GM23338 (cell line): ENCODE measurements around the gene CACHD1. TPM values are rescaled to one million over a fixed set of nuclear protein-coding genes. Genes with fewer than 3 reads are reported as not detected.
A peak's percentile ranks its signal among the peaks of the same experiment; 100 is the strongest.

ENCODE experiments used
- ATAC-seq: fragments of 200-7000 bp; cut with Tn5 transposase; 3 replicates; pipeline ENCODE4 v1.9.1; 2020
- DNase-seq: peaks from one replicate; pipeline ENCODE4 v3.0.0-alpha.2; 2015; ENCODE audit warnings: low spot score
- H2AFZ ChIP-seq: fragments of 200-600 bp; sonication (generic); 2 replicates; pipeline ENCODE4 v1.8.0; 2016; ENCODE audit warnings: antibody characterized with exemption, mild to moderate bottlenecking, moderate library complexity
- H3F3A ChIP-seq: fragments of 200-600 bp; sonication (generic); replicated peaks from 2 replicates; pipeline ENCODE4 v1.8.0; 2017; ENCODE audit warnings: antibody characterized with exemption, mixed run types, low read depth
- H3K27ac ChIP-seq: fragments of 200-600 bp; sonication (generic); 2 replicates; pipeline ENCODE4 v1.6.1; 2016; ENCODE audit warnings: low read depth
- H3K27me3 ChIP-seq: fragments of 200-600 bp; sonication (generic); 2 replicates; pipeline ENCODE4 v1.8.0; 2016; ENCODE audit warnings: mild to moderate bottlenecking, mixed run types, moderate library complexity; ENCODE audit not compliant: insufficient read depth
- H3K36me3 ChIP-seq: fragments of 200-600 bp; sonication (generic); 2 replicates; pipeline ENCODE4 v1.8.0; 2016; ENCODE audit warnings: mild to moderate bottlenecking; ENCODE audit not compliant: insufficient read depth
- H3K4me1 ChIP-seq: fragments of 200-600 bp; sonication (generic); 2 replicates; pipeline ENCODE4 v1.8.0; 2016; ENCODE audit warnings: mild to moderate bottlenecking, moderate library complexity; ENCODE audit not compliant: insufficient read depth
- H3K4me2 ChIP-seq: fragments of 200-600 bp; sonication (generic); 2 replicates; pipeline ENCODE4 v1.7.1; 2017; ENCODE audit warnings: mixed run types
- H3K4me3 ChIP-seq: fragments of 200-600 bp; sonication (generic); 2 replicates; pipeline ENCODE4 v1.6.1; 2016; ENCODE audit warnings: mixed run types
- H3K79me2 ChIP-seq: fragments of 200-600 bp; sonication (generic); replicated peaks from 2 replicates; pipeline ENCODE4 v1.8.0; 2017; ENCODE audit warnings: mild to moderate bottlenecking; ENCODE audit not compliant: insufficient read depth
- H3K9me2 ChIP-seq: fragments of 200-600 bp; sonication (generic); 2 replicates; pipeline ENCODE4 v1.8.0; 2017; ENCODE audit not compliant: insufficient read depth
- H4K20me1 ChIP-seq: fragments of 200-600 bp; sonication (generic); replicated peaks from 2 replicates; pipeline ENCODE4 v1.8.0; 2017; ENCODE audit warnings: mild to moderate bottlenecking; ENCODE audit not compliant: insufficient read depth
- H3K27ac Mint-ChIP-seq: 2 replicates; pipeline ENCODE4 v1.8.0; 2020; ENCODE audit warnings: inconsistent platforms, mild to moderate bottlenecking, moderate library complexity, mixed read lengths
- H3K27me3 Mint-ChIP-seq: 3 replicates; pipeline ENCODE4 v1.8.0; 2022; ENCODE audit warnings: low read depth, mild to moderate bottlenecking, moderate library complexity, mixed read lengths, inconsistent platforms; ENCODE audit not compliant: insufficient read depth, poor library complexity
- H3K36me3 Mint-ChIP-seq: 3 replicates; pipeline ENCODE4 v1.8.0; 2021; ENCODE audit warnings: low read depth, mild to moderate bottlenecking, inconsistent platforms, moderate library complexity, mixed read lengths
- H3K4me1 Mint-ChIP-seq: 3 replicates; pipeline ENCODE4 v1.8.0; 2020; ENCODE audit warnings: mild to moderate bottlenecking, inconsistent platforms, mixed read lengths
- H3K4me3 Mint-ChIP-seq: 3 replicates; pipeline ENCODE4 v1.8.0; 2021; ENCODE audit warnings: moderate library complexity, mild to moderate bottlenecking, inconsistent platforms, mixed read lengths
- H3K9me3 Mint-ChIP-seq: 3 replicates; pipeline ENCODE4 v1.8.0; 2020; ENCODE audit warnings: moderate library complexity, mild to moderate bottlenecking, inconsistent platforms, mixed read lengths
- CREB1 ChIP-seq: fragments of 250-450 bp; sonication (Bioruptor Pico); IDR thresholded peaks from 2 replicates; pipeline ENCODE4 v1.5.0; 2020; ENCODE audit warnings: low read depth, mild to moderate bottlenecking, moderate library complexity
- EZH2phosphoT487 ChIP-seq: fragments of 200-600 bp; sonication (generic); IDR thresholded peaks from one replicate; pipeline ENCODE4 v1.8.1; 2018; ENCODE audit warnings: antibody characterized with exemption; ENCODE audit not compliant: unreplicated experiment
- JUNB ChIP-seq: IDR thresholded peaks from one replicate; pipeline ENCODE4 v1.6.1; 2016; ENCODE audit warnings: antibody characterized with exemption; ENCODE audit not compliant: unreplicated experiment
- NANOG ChIP-seq: IDR thresholded peaks from 2 replicates; pipeline ENCODE4 v1.6.1; 2016; ENCODE audit warnings: antibody characterized with exemption, borderline replicate concordance
- STAT1 ChIP-seq: IDR thresholded peaks from one replicate; pipeline ENCODE4 v1.6.1; 2016; ENCODE audit warnings: antibody characterized with exemption; ENCODE audit not compliant: unreplicated experiment
- ZNF331 ChIP-seq: fragments of 250-450 bp; sonication (Bioruptor Pico); IDR thresholded peaks from 2 replicates; pipeline ENCODE4 v1.5.0; 2020; ENCODE audit warnings: low read depth, mild to moderate bottlenecking, moderate library complexity
- polyA plus RNA-seq: library from polyadenylated mRNA; unstranded; fragments of >200 nt; fragmentation: Nextera tagmentation; extraction: Ambion mirVana; gene quantifications from 2 replicates; pipeline ENCODE4 v1.2.1, GENCODE V29; 2016
- total RNA-seq: library from RNA; depleted of rRNA; stranded (reverse); fragments of >200 nt; shearing (Covaris generic); gene quantifications from 2 replicates; pipeline ENCODE4 v1.2.3, GENCODE V29; 2014
- TF ChIP-seq, protein P1 (sequence below): IDR thresholded peaks from 2 replicates; pipeline ENCODE4 v1.6.1; 2016; ENCODE audit warnings: antibody characterized with exemption
- TF ChIP-seq, protein P2 (sequence below), 2 experiments: fragments of 200-600 bp in 1 of 2; sonication (generic) in 1 of 2; conservative IDR thresholded peaks; 2 replicates each; pipeline versions ENCODE4 v1.5.1 to v1.6.1; 2016 to 2017; ENCODE audit warnings: antibody characterized with exemption in 2 of 2, low read depth in 2 of 2, mild to moderate bottlenecking in 2 of 2, moderate library complexity in 1 of 2
- TF ChIP-seq, protein P3 (sequence below): fragments of 250-450 bp; sonication (Bioruptor Pico); IDR thresholded peaks from 2 replicates; pipeline ENCODE4 v1.5.0; 2020; ENCODE audit warnings: mild to moderate bottlenecking, moderate library complexity
- TF ChIP-seq, protein P4 (sequence below): IDR thresholded peaks from one replicate; pipeline ENCODE4 v1.6.1; 2018; ENCODE audit warnings: antibody characterized with exemption; ENCODE audit not compliant: unreplicated experiment

Gene CACHD1
- total and polyA plus RNA-seq, 2 experiments from 2014 or later: 12.6 to 43.7 TPM

DNA sequence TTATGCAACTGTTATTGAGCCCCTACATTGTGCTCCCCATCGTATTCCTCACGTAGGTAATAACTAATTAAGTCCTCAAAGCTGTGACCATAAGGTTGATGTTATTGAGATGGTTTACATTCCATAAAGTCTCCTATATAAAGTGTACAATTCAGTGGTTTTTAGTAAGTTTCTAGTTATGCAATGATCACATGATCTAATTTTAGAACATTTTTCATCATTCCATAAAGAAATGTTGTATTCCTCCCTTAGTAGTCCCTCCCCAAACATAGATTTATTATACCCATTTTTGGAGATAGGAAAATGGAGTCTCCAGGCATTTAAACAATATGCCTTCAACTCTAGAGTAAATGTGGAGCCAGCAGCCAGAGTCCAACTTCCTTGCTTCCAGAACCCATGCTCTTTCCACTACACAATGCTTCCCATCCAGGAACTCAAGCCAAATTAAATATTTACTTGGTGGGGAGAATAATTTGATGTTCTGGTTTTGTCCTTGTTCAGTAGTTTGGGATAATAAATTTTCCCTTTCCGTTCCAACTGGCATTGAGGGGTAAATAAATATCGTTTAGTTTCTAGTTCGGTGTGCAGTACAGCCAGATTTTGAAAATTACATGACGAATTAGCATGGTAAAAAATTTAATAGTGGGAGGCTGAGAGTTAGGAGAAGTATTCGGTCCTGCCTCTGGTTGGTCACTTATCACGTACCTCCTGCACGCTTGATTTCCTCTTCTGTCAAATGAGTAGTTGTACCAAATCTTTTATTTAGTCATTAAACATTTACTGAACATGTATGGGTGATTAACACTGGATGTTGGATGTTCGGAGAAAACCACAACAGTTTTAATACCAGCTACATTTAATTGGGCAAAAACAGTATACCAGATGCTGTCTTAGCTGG lies 66.3 kb downstream of the CACHD1 start (continued):
- no peak for TF ChIP-seq JUNB
- TF ChIP-seq, protein P1, sequence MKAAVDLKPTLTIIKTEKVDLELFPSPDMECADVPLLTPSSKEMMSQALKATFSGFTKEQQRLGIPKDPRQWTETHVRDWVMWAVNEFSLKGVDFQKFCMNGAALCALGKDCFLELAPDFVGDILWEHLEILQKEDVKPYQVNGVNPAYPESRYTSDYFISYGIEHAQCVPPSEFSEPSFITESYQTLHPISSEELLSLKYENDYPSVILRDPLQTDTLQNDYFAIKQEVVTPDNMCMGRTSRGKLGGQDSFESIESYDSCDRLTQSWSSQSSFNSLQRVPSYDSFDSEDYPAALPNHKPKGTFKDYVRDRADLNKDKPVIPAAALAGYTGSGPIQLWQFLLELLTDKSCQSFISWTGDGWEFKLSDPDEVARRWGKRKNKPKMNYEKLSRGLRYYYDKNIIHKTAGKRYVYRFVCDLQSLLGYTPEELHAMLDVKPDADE: no peak
- TF ChIP-seq, protein P2, sequence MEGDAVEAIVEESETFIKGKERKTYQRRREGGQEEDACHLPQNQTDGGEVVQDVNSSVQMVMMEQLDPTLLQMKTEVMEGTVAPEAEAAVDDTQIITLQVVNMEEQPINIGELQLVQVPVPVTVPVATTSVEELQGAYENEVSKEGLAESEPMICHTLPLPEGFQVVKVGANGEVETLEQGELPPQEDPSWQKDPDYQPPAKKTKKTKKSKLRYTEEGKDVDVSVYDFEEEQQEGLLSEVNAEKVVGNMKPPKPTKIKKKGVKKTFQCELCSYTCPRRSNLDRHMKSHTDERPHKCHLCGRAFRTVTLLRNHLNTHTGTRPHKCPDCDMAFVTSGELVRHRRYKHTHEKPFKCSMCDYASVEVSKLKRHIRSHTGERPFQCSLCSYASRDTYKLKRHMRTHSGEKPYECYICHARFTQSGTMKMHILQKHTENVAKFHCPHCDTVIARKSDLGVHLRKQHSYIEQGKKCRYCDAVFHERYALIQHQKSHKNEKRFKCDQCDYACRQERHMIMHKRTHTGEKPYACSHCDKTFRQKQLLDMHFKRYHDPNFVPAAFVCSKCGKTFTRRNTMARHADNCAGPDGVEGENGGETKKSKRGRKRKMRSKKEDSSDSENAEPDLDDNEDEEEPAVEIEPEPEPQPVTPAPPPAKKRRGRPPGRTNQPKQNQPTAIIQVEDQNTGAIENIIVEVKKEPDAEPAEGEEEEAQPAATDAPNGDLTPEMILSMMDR (conservative IDR thresholded peaks at IDR 0.05; ENCODE audit: low read depth in 2 of 2): no peak
- no peak for TF ChIP-seq CREB1 (CRISPR knock-in tag)
- TF ChIP-seq EZH2phosphoT487: no peak
- no peak for TF ChIP-seq STAT1

DNA sequence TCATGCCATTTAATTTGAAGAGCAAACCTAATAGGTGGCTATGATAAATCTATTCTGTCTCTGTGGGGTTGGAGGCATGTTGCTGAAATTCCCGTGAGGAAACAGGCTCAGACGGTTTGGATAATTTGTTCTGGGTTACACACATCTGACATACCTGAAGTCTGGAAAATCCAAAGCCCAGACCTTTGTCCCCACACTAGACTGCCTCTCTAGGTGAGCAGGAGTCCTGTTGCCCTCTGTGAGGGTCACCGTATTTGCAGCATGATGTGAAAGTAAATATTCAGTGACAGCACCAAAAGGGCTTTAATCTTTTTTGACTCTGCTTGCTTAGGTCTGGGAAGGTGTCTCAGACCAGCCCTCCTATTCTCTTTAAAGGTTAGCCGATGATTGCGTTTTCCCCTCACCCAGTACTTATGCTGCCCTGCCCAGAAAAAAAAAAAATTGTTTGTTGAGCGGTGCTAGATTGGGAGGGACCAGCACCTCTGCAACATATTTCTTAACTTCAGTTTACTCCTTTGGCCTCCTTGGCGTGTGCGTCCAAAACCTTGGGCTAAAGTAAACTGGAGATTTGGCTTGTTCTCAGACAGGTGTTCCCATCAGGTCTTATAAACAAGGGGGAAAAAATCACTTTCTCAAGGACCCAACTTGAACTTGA lies 67.0 kb downstream of the CACHD1 start:
- Mint-ChIP-seq H3K36me3 (peaks cover 19% of the 10 kb centered on the region), H3K27me3 (no peaks in the 10 kb centered on the region), H3K4me1 (peaks cover 65% of the 10 kb centered on the region), H3K27ac (0 out of 2 replicates have a peak overlapping the region, but pooled peaks have one; percentile 27), H3K9me3 (no peaks in the 10 kb centered on the region), H3K4me3 (no peak overlapping the region)
- Histone ChIP-seq H3K79me2 (peaks cover 100% of the 10 kb centered on the region), H3K27me3 (no peaks in the 10 kb centered on the region), H3F3A (0 out of 2 replicates have a peak, but pooled peaks cover 5% of the 10 kb centered on the region), H3K36me3 (no peaks in the 10 kb centered on the region), H2AFZ (no peak overlapping the region), H3K4me3 (no peak overlapping the region), H3K4me1 (peaks cover 57% of the 10 kb centered on the region), H3K27ac (peak overlapping the region; percentile 68; the same call in 1 of the 2 replicates), H3K9me2 (no peaks in the 10 kb centered on the region), H3K4me2 (peak overlapping the region; percentile 34; the same call in 1 of the 2 replicates), H4K20me1 (peaks cover 21% of the 10 kb centered on the region)
- DNase-seq (no peak), ATAC-seq (no peak)
- TF ChIP-seq NANOG: no peak
- no peak for TF ChIP-seq ZNF331 (CRISPR knock-in tag)
- TF ChIP-seq, protein P3, sequence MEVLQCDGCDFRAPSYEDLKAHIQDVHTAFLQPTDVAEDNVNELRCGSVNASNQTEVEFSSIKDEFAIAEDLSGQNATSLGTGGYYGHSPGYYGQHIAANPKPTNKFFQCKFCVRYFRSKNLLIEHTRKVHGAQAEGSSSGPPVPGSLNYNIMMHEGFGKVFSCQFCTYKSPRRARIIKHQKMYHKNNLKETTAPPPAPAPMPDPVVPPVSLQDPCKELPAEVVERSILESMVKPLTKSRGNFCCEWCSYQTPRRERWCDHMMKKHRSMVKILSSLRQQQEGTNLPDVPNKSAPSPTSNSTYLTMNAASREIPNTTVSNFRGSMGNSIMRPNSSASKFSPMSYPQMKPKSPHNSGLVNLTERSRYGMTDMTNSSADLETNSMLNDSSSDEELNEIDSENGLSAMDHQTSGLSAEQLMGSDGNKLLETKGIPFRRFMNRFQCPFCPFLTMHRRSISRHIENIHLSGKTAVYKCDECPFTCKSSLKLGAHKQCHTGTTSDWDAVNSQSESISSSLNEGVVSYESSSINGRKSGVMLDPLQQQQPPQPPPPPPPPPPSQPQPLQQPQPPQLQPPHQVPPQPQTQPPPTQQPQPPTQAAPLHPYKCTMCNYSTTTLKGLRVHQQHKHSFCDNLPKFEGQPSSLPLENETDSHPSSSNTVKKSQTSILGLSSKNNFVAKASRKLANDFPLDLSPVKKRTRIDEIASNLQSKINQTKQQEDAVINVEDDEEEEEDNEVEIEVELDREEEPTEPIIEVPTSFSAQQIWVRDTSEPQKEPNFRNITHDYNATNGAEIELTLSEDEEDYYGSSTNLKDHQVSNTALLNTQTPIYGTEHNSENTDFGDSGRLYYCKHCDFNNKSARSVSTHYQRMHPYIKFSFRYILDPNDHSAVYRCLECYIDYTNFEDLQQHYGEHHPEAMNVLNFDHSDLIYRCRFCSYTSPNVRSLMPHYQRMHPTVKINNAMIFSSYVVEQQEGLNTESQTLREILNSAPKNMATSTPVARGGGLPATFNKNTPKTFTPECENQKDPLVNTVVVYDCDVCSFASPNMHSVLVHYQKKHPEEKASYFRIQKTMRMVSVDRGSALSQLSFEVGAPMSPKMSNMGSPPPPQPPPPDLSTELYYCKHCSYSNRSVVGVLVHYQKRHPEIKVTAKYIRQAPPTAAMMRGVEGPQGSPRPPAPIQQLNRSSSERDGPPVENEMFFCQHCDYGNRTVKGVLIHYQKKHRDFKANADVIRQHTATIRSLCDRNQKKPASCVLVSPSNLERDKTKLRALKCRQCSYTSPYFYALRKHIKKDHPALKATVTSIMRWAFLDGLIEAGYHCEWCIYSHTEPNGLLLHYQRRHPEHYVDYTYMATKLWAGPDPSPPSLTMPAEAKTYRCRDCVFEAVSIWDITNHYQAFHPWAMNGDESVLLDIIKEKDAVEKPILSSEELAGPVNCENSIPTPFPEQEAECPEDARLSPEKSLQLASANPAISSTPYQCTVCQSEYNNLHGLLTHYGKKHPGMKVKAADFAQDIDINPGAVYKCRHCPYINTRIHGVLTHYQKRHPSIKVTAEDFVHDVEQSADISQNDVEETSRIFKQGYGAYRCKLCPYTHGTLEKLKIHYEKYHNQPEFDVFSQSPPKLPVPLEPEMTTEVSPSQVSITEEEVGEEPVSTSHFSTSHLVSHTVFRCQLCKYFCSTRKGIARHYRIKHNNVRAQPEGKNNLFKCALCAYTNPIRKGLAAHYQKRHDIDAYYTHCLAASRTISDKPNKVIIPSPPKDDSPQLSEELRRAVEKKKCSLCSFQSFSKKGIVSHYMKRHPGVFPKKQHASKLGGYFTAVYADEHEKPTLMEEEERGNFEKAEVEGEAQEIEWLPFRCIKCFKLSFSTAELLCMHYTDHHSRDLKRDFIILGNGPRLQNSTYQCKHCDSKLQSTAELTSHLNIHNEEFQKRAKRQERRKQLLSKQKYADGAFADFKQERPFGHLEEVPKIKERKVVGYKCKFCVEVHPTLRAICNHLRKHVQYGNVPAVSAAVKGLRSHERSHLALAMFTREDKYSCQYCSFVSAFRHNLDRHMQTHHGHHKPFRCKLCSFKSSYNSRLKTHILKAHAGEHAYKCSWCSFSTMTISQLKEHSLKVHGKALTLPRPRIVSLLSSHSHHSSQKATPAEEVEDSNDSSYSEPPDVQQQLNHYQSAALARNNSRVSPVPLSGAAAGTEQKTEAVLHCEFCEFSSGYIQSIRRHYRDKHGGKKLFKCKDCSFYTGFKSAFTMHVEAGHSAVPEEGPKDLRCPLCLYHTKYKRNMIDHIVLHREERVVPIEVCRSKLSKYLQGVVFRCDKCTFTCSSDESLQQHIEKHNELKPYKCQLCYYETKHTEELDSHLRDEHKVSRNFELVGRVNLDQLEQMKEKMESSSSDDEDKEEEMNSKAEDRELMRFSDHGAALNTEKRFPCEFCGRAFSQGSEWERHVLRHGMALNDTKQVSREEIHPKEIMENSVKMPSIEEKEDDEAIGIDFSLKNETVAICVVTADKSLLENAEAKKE (CRISPR knock-in tag): no peak
- TF ChIP-seq, protein P4, sequence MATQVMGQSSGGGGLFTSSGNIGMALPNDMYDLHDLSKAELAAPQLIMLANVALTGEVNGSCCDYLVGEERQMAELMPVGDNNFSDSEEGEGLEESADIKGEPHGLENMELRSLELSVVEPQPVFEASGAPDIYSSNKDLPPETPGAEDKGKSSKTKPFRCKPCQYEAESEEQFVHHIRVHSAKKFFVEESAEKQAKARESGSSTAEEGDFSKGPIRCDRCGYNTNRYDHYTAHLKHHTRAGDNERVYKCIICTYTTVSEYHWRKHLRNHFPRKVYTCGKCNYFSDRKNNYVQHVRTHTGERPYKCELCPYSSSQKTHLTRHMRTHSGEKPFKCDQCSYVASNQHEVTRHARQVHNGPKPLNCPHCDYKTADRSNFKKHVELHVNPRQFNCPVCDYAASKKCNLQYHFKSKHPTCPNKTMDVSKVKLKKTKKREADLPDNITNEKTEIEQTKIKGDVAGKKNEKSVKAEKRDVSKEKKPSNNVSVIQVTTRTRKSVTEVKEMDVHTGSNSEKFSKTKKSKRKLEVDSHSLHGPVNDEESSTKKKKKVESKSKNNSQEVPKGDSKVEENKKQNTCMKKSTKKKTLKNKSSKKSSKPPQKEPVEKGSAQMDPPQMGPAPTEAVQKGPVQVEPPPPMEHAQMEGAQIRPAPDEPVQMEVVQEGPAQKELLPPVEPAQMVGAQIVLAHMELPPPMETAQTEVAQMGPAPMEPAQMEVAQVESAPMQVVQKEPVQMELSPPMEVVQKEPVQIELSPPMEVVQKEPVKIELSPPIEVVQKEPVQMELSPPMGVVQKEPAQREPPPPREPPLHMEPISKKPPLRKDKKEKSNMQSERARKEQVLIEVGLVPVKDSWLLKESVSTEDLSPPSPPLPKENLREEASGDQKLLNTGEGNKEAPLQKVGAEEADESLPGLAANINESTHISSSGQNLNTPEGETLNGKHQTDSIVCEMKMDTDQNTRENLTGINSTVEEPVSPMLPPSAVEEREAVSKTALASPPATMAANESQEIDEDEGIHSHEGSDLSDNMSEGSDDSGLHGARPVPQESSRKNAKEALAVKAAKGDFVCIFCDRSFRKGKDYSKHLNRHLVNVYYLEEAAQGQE: no peak
- TF ChIP-seq JUNB: no peak
- no peak for TF ChIP-seq STAT1
